Caco-2 (cell line): ENCODE data around the gene E2F1. TPM values are rescaled to one million over a fixed set of nuclear protein-coding genes. Genes with fewer than 3 reads are reported as not detected.

ENCODE experiments used
- BruUV-seq: library from RNA; stranded (reverse); fragments of 400-500 nt; replicated peaks from 2 replicates; lab custom pipeline; 2021; lab: Mats Ljungman, UMichigan
- CTCF ChIA-PET: fragments of 300-600 bp; sonication (Branson Sonifier 250); formaldehyde crosslinking; loops from one replicate; lab custom pipeline; 2022; ENCODE audit warnings: antibody characterized with exemption; lab: Charles Lee
- POLR2A ChIA-PET: fragments of 300-600 bp; sonication (Branson Sonifier 250); formaldehyde crosslinking; loops from one replicate; lab custom pipeline; 2022; ENCODE audit warnings: antibody characterized with exemption; lab: Charles Lee
- DNase-seq, 2 experiments: peaks; one replicate each; pipeline versions ENCODE4 v3.0.0 to v3.0.0-alpha.2; 2020 to 2022
- H3K27me3 ChIP-seq: replicated peaks from 2 replicates; pipeline ENCODE4 v1.6.0; 2011; ENCODE audit warnings: low read length; ENCODE audit not compliant: control insufficient read depth, insufficient read depth
- H3K36me3 ChIP-seq: 2 replicates; pipeline ENCODE4 v1.5.1; 2011; ENCODE audit warnings: low read length; ENCODE audit not compliant: control insufficient read depth, insufficient read depth
- H3K4me1 ChIP-seq: fragments of 250-450 bp; sonication (Bioruptor Pico); 2 replicates; pipeline ENCODE4 v1.5.1; 2020; ENCODE audit warnings: mild to moderate bottlenecking
- H3K4me3 ChIP-seq: 2 replicates; pipeline ENCODE4 v1.5.1; 2011; ENCODE audit warnings: low read depth, mild to moderate bottlenecking, control low read depth, low read length
- H3K9me3 ChIP-seq: fragments of 250-450 bp; sonication (Bioruptor Pico); 2 replicates; pipeline ENCODE4 v1.5.1; 2020; ENCODE audit warnings: mild to moderate bottlenecking, moderate library complexity
- H3K27ac Mint-ChIP-seq: one replicate; pipeline ENCODE4 v1.8.0; 2022; ENCODE audit warnings: mixed read lengths; ENCODE audit not compliant: unreplicated experiment
- H3K27me3 Mint-ChIP-seq: one replicate; pipeline ENCODE4 v1.8.0; 2022; ENCODE audit warnings: mixed read lengths; ENCODE audit not compliant: insufficient read depth, unreplicated experiment
- H3K36me3 Mint-ChIP-seq: one replicate; pipeline ENCODE4 v1.8.0; 2022; ENCODE audit warnings: mild to moderate bottlenecking, mixed read lengths; ENCODE audit not compliant: insufficient read depth, unreplicated experiment
- H3K4me1 Mint-ChIP-seq: one replicate; pipeline ENCODE4 v1.8.0; 2022; ENCODE audit warnings: low read depth, mixed read lengths; ENCODE audit not compliant: unreplicated experiment
- H3K4me3 Mint-ChIP-seq: one replicate; pipeline ENCODE4 v1.8.0; 2022; ENCODE audit warnings: mild to moderate bottlenecking, moderate library complexity, mixed read lengths; ENCODE audit not compliant: unreplicated experiment
- H3K9me3 Mint-ChIP-seq: one replicate; pipeline ENCODE4 v1.8.0; 2022; ENCODE audit warnings: mixed read lengths; ENCODE audit not compliant: unreplicated experiment
- intact Hi-C: fragments of 100-400 bp; cut with micrococcal nuclease; formaldehyde crosslinking; loops from one replicate; pipeline ENCODE4 v1.10.0; 2022; ENCODE audit not compliant: unreplicated experiment
- total RNA-seq: library from RNA; stranded (reverse); gene quantifications from 2 replicates; pipeline ENCODE4 v1.2.3, GENCODE V29; 2022
- TF ChIP-seq, protein P1 (sequence below), 2 experiments: fragments of 200-600 bp in 1 of 2; IDR thresholded peaks; 1 replicate in 1 of 2; 2 replicates in 1 of 2; pipeline versions ENCODE4 v1.5.1 to v1.8.0; 2011 to 2022; ENCODE audit warnings: antibody characterized with exemption in 1 of 2, control low read depth in 1 of 2, inconsistent platforms in 1 of 2, low read depth in 1 of 2, low read length in 1 of 2, mild to moderate bottlenecking in 1 of 2, moderate library complexity in 1 of 2; ENCODE audit not compliant: insufficient read depth in 1 of 2, severe bottlenecking in 1 of 2, unreplicated experiment in 1 of 2

The E2F1 gene
- total RNA-seq, 1 experiment from 2014 or later = 74.7 TPM

DNA sequence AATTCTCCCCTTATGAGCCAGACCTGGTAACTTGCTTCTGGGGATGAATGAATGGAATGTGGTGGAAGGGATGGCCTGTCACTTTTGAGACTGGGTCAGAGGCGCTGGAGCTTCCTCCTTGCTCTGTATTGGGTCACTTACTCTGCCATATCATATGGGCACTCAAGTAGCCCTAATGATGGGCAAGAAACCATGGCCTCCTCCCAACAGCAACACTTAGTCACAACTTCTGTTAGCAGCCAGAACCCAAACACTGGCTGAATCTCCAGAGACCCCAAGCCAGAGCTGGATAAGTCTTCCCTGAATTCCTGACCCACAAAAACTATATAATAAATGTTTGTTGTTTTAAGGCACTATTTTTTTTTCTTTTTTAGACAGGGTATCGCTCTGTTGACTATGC is 5.5 kb downstream of the E2F1 start:
- intact Hi-C loops = no loop called here
- no peaks in the 10 kb centered on the region for H3K9me3 ChIP-seq
- H3K36me3 ChIP-seq = peaks cover 6% of the 10 kb centered on the region; the same call in 1 of the 2 replicates
- peak overlapping the region; percentile 7 for H3K27ac Mint-ChIP-seq
- no peak for DNase-seq
- no peak overlapping the region for H3K4me3 ChIP-seq
- ChIA-PET POLR2A (interaction anchor here (1.0 to 2.0 kb wide), 2 partner anchors 14 to 40 kb away, joined by 3 to 6 read pairs; partner anchors contain the start of genes ACTL10 and PXMP4), CTCF (interaction anchor here (6.0 kb wide), 1 partner anchor 13 kb away, joined by 29 read pairs; the partner anchor contains the start of gene ACTL10)
- TF ChIP-seq, protein P1, sequence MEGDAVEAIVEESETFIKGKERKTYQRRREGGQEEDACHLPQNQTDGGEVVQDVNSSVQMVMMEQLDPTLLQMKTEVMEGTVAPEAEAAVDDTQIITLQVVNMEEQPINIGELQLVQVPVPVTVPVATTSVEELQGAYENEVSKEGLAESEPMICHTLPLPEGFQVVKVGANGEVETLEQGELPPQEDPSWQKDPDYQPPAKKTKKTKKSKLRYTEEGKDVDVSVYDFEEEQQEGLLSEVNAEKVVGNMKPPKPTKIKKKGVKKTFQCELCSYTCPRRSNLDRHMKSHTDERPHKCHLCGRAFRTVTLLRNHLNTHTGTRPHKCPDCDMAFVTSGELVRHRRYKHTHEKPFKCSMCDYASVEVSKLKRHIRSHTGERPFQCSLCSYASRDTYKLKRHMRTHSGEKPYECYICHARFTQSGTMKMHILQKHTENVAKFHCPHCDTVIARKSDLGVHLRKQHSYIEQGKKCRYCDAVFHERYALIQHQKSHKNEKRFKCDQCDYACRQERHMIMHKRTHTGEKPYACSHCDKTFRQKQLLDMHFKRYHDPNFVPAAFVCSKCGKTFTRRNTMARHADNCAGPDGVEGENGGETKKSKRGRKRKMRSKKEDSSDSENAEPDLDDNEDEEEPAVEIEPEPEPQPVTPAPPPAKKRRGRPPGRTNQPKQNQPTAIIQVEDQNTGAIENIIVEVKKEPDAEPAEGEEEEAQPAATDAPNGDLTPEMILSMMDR (IDR thresholded peaks at IDR 0.05; ENCODE audit: insufficient read depth in 1 of 2, low read depth in 1 of 2, low read length in 1 of 2, severe bottlenecking in 1 of 2, unreplicated experiment in 1 of 2) = no peak
- peaks cover 88% of the 10 kb centered on the region for H3K36me3 Mint-ChIP-seq
- peaks cover 29% of the 10 kb centered on the region for H3K4me1 Mint-ChIP-seq
- H3K4me3 Mint-ChIP-seq = no peak overlapping the region
- H3K27me3 Mint-ChIP-seq = no peaks in the 10 kb centered on the region
- BruUV-seq = no TSS peak
- H3K27me3 ChIP-seq = no peaks in the 10 kb centered on the region
- no peaks in the 10 kb centered on the region for H3K9me3 Mint-ChIP-seq
- peaks cover 11% of the 10 kb centered on the region for H3K4me1 ChIP-seq

DNA sequence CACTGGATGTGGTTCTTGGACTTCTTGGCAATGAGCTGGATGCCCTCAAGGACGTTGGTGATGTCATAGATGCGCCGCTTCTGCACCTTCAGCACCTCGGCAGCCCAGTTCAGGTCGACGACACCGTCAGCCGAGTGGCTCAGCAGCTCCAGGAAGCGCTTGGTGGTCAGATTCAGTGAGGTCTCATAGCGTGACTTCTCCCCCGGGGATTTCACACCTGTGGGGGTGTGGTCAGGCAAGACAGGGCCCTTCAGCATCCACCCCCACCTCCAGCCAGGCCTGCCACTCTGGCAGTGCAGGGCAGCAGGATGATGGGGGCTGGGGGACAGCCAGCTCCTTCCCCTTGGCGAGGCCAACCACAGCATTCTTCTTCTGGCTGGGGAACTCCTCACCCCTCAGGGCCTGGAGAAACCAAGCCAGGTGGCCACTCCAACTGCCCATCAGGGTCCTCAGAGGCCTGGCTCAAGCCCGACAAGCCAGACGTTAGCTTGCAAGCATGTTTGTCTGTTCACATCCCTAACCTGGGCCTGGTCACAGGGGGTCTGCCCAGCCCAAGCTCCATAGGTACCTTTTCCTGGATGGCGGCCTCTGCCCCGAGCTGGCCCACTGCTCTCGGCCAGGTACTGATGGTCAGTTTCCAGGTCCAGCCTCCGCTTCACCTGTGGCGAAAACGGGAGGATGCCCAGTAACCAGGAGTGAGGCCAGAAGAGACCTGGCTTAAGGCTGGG is 6.3 kb downstream of the E2F1 start:
- DNase-seq = no peak
- H3K4me3 Mint-ChIP-seq = no peak overlapping the region
- Histone ChIP-seq H3K27me3 (no peaks in the 10 kb centered on the region), H3K36me3 (peaks cover 6% of the 10 kb centered on the region; the same call in 1 of the 2 replicates), H3K4me1 (peaks cover 11% of the 10 kb centered on the region), H3K4me3 (no peak overlapping the region), H3K9me3 (no peaks in the 10 kb centered on the region)
- ChIA-PET POLR2A (interaction anchor here (2.0 kb wide), 1 partner anchor 13 kb away, joined by 6 read pairs; the partner anchor contains the start of gene ACTL10), CTCF (interaction anchor here (2.5 to 6.0 kb wide), 2 partner anchors 12 to 13 kb away, joined by 13 to 29 read pairs; partner anchors contain the start of gene ACTL10)
- no peaks in the 10 kb centered on the region for H3K27me3 Mint-ChIP-seq
- intact Hi-C loops = no loop called here
- BruUV-seq = no TSS peak
- H3K27ac Mint-ChIP-seq = no peak overlapping the region
- peaks cover 29% of the 10 kb centered on the region for H3K4me1 Mint-ChIP-seq
- TF ChIP-seq, protein P1 (IDR thresholded peaks at IDR 0.05; ENCODE audit: insufficient read depth in 1 of 2, low read depth in 1 of 2, low read length in 1 of 2, severe bottlenecking in 1 of 2, unreplicated experiment in 1 of 2) = no peak
- peaks cover 86% of the 10 kb centered on the region for H3K36me3 Mint-ChIP-seq
- no peaks in the 10 kb centered on the region for H3K9me3 Mint-ChIP-seq

DNA sequence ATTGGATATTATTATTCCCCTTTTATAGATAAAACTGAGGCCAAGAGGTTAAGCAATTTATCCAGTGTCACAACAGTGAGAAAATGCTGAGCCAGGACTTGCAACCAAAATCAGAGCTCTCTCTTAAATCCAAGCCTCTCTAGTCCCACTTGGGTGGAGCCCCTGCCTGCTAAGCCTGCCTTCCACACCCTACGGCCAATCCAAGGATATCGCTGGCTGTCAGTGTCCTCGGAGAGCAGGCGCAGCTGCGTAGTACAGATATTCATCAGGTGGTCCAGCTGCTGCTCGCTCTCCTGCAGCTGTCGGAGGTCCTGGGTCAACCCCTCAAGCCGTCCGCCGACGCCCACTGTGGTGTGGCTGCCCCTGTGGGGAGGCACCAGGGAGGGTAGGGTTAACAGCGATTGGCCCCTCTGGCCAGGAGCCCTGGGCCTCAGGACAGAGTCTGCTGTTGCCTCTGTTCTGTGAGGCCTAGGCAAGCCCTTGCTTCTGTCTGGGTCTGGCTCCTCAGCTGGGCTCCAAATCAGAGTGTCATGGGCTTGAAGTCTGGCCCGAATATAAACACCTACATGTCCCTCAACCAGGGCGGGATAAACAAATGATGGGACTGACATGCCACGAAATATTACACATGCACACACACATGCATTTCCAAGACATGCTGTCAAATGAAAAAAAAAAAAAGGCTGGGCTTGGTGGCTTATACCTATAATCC is 8.0 kb downstream of the E2F1 start:
- BruUV-seq = no TSS peak
- intact Hi-C loops = no loop called here
- Mint-ChIP-seq H3K4me3 (no peak overlapping the region), H3K36me3 (peaks cover 94% of the 10 kb centered on the region), H3K27ac (no peak overlapping the region), H3K9me3 (no peaks in the 10 kb centered on the region), H3K27me3 (no peaks in the 10 kb centered on the region), H3K4me1 (peaks cover 36% of the 10 kb centered on the region)
- no peak for DNase-seq
- peaks cover 6% of the 10 kb centered on the region; the same call in 1 of the 2 replicates for H3K36me3 ChIP-seq
- H3K4me3 ChIP-seq = no peak overlapping the region
- no peaks in the 10 kb centered on the region for H3K9me3 ChIP-seq
- CTCF ChIA-PET = interaction anchor here (1.0 to 2.5 kb wide), 2 partner anchors 11 to 276 kb away, joined by 3 to 13 read pairs; partner anchors contain the start of gene ACTL10
- POLR2A ChIA-PET = interaction anchor here (0.6 kb wide), 1 partner anchor 315 kb away, joined by 7 read pairs; no protein-coding TSS in a partner anchor
- TF ChIP-seq, protein P1 (IDR thresholded peaks at IDR 0.05; ENCODE audit: insufficient read depth in 1 of 2, low read depth in 1 of 2, low read length in 1 of 2, severe bottlenecking in 1 of 2, unreplicated experiment in 1 of 2) = no peak
- no peaks in the 10 kb centered on the region for H3K27me3 ChIP-seq
- peaks cover 11% of the 10 kb centered on the region for H3K4me1 ChIP-seq
